ENCODE measurements around the gene LCN1.

GRCh38 chr9:135476561-135477355 is 44.5 kb upstream of the LCN1 start:
- no peak for TF ChIP-seq CTCF (IDR thresholded peaks at IDR 0.05)
- TF ChIP-seq EZH2 (IDR thresholded peaks at IDR 0.05), result no peak

Data from neural progenitor cell (in vitro differentiated cells).